ENCODE data around the gene ATXN7L2. TPM values are rescaled to one million over a fixed set of nuclear protein-coding genes. Genes with fewer than 3 reads are reported as not detected.

ATXN7L2 gene
- total RNA-seq, 3 donors from 2014 or later, result 2.5 to 4.4 (median 3.5) TPM

- ATAC-seq, result no peak
- TF ChIP-seq, protein P1, sequence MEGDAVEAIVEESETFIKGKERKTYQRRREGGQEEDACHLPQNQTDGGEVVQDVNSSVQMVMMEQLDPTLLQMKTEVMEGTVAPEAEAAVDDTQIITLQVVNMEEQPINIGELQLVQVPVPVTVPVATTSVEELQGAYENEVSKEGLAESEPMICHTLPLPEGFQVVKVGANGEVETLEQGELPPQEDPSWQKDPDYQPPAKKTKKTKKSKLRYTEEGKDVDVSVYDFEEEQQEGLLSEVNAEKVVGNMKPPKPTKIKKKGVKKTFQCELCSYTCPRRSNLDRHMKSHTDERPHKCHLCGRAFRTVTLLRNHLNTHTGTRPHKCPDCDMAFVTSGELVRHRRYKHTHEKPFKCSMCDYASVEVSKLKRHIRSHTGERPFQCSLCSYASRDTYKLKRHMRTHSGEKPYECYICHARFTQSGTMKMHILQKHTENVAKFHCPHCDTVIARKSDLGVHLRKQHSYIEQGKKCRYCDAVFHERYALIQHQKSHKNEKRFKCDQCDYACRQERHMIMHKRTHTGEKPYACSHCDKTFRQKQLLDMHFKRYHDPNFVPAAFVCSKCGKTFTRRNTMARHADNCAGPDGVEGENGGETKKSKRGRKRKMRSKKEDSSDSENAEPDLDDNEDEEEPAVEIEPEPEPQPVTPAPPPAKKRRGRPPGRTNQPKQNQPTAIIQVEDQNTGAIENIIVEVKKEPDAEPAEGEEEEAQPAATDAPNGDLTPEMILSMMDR (IDR thresholded peaks at IDR 0.05), result no peak
- Histone ChIP-seq H3K4me1 (ENCODE audit: low read depth) (no peaks in the 10 kb centered on the region), H3K36me3 (ENCODE audit: low read depth) (no peaks in the 10 kb centered on the region), H3K4me3 (no peak overlapping the region), H3K9me3 (no peaks in the 10 kb centered on the region)
- no peak for DNase-seq
- intact Hi-C loops (cut with DNase I, micrococcal nuclease), result loop anchor here in 1 of 2 donors (5.0 kb wide), 1 partner anchor 38 kb away; the partner anchor contains the start of gene CYB561D1
Measured at GRCh38 chr1:109529881-109530456, 46.3 kb downstream of the ATXN7L2 start.

DNA sequence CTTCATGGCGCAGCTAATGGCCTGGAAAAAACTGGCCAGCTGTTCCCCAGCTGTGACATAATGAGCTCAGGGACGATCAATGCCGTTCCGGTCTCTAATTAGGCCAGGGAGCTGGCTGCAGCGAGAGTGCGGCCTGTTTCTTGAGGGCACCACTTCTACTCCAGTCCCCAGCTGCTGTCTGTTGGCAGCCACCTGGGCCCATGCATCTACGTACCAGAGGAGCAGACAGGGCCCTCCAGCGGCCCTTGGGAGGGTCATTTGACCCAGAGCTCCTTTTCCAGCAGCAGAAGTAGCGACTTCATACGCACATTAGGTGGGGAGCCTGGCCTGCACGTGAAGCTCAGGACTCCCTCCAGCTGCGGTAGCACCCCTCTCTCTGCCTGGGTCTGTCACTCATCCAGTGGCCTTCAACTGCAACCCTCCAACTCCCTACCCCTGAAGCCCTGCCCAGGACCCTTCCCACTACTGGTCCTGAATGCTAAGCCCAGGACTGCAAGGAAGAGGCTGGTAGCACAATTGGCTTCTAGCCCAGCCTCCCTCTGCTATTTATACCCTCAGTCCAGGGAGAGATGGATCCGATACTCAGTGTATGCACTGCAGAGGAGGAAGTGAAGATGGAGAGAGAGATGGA is 46.9 kb downstream of the ATXN7L2 start:
- ATAC-seq (no peak), DNase-seq (no peak)
- Histone ChIP-seq H3K9me3 (no peaks in the 10 kb centered on the region), H3K4me3 (no peak overlapping the region), H3K36me3 (ENCODE audit: low read depth) (no peaks in the 10 kb centered on the region), H3K4me1 (ENCODE audit: low read depth) (no peaks in the 10 kb centered on the region)
- intact Hi-C loops (cut with DNase I, micrococcal nuclease), result loop anchor here in 1 of 2 donors (5.0 kb wide), 1 partner anchor 38 kb away; the partner anchor contains the start of gene CYB561D1
- TF ChIP-seq, protein P1 (IDR thresholded peaks at IDR 0.05), result no peak

GRCh38 chr1:109531380-109531779 is 47.7 kb downstream of the ATXN7L2 start:
- DNase-seq (no peak), ATAC-seq (no peak)
- Histone ChIP-seq H3K9me3 (no peaks in the 10 kb centered on the region), H3K36me3 (ENCODE audit: low read depth) (no peaks in the 10 kb centered on the region), H3K4me1 (ENCODE audit: low read depth) (no peaks in the 10 kb centered on the region), H3K4me3 (no peak overlapping the region)
- TF ChIP-seq, protein P1 (IDR thresholded peaks at IDR 0.05), result no peak
- intact Hi-C loops (cut with DNase I, micrococcal nuclease), result loop anchor here in 1 of 2 donors (5.0 kb wide), 1 partner anchor 39 kb away; the partner anchor contains the start of gene CYB561D1

- H3K4me3 ChIP-seq, result no peak overlapping the region
- H3K36me3 ChIP-seq (ENCODE audit: low read depth), result no peaks in the 10 kb centered on the region
- peak in 1 of 3 donors; percentile 49 for DNase-seq
- intact Hi-C loops (cut with DNase I, micrococcal nuclease), result loop anchor here in 1 of 2 donors (5.0 kb wide), 1 partner anchor 40 kb away; the partner anchor contains the start of gene CYB561D1
- no peaks in the 10 kb centered on the region for H3K9me3 ChIP-seq
- ATAC-seq, result no peak
- TF ChIP-seq, protein P1 (IDR thresholded peaks at IDR 0.05), result no peak
- no peaks in the 10 kb centered on the region for H3K4me1 ChIP-seq (ENCODE audit: low read depth)
Measured at GRCh38 chr1:109531826-109532364, 48.2 kb downstream of the ATXN7L2 start.

DNA sequence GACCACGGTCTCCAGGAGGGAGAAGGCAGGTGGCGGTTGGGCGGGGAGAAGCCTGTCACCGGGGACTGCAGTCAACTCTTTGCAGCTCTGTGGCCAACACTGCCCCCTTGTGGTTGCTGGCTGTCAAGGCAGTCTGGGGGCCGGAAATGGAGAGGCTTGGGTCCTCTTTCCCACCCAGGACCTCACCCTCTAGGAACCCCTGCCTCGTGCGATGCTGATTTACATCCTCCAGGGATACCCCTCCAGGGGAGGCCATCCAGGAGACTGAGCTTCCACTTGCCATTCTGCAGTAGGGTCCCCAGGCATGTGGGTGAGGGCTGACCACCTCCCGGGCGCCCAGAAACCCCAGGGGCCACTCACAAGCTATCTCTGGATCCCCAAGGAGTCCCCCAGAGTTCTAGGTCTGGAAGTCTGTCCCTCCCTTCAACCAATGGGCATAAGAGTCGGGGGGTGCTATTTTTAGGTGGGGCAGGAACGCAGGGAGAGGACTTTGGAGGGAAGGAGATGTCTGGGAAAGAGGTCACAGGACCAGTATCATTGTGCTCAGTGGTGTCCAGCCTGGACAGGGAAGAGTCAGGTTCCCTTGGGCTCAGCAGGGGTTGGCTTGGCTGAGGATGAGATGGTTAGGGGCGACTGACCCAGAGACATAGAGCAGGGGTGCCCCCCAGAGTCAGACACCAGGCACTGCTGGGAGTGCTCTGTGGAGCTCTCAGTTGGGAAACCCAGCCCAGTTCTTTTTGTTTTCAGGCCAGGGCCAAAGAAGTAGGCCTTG is 48.8 kb downstream of the ATXN7L2 start:
- intact Hi-C loops (cut with DNase I, micrococcal nuclease), result loop anchor here in 1 of 2 donors (5.0 kb wide), 1 partner anchor 40 kb away; the partner anchor contains the start of gene CYB561D1
- ATAC-seq, result peak; percentile 95
- Histone ChIP-seq H3K9me3 (no peaks in the 10 kb centered on the region), H3K4me1 (ENCODE audit: low read depth) (no peaks in the 10 kb centered on the region), H3K36me3 (ENCODE audit: low read depth) (no peaks in the 10 kb centered on the region), H3K4me3 (no peak overlapping the region)
- peak; percentile 85 to 91 (median 86) for DNase-seq
- TF ChIP-seq, protein P1 (IDR thresholded peaks at IDR 0.05), result peak; percentile 94

All from mucosa of descending colon (tissue), 3 donors.